Endothelial cell (in vitro differentiated cells): ENCODE measurements around the gene TAF4. TPM values are rescaled to one million over a fixed set of nuclear protein-coding genes. Genes with fewer than 3 reads are reported as not detected.
"Not testable (repeated sequence)": the region's sequence is repeated elsewhere in the genome, so short reads cannot be mapped to it uniquely, and the experiment has no call there.

ENCODE experiments used
- DNase-seq: peaks from one replicate; pipeline ENCODE4 v3.0.0; 2021; ENCODE audit warnings: low spot score
- H3K27ac Mint-ChIP-seq: one replicate; pipeline ENCODE4 v1.8.0; 2021; ENCODE audit warnings: mixed read lengths, inconsistent platforms; ENCODE audit not compliant: unreplicated experiment
- H3K27me3 Mint-ChIP-seq: one replicate; pipeline ENCODE4 v1.8.0; 2021; ENCODE audit warnings: mild to moderate bottlenecking, moderate library complexity, mixed read lengths, inconsistent platforms; ENCODE audit not compliant: unreplicated experiment
- H3K36me3 Mint-ChIP-seq: one replicate; pipeline ENCODE4 v1.8.0; 2021; ENCODE audit warnings: mild to moderate bottlenecking, low read depth, mixed read lengths, inconsistent platforms; ENCODE audit not compliant: unreplicated experiment
- H3K4me1 Mint-ChIP-seq: one replicate; pipeline ENCODE4 v1.8.0; 2021; ENCODE audit warnings: mild to moderate bottlenecking, mixed read lengths, inconsistent platforms; ENCODE audit not compliant: unreplicated experiment
- H3K4me3 Mint-ChIP-seq: one replicate; pipeline ENCODE4 v1.8.0; 2021; ENCODE audit warnings: mild to moderate bottlenecking, mixed read lengths, inconsistent platforms; ENCODE audit not compliant: unreplicated experiment
- H3K9me3 Mint-ChIP-seq: one replicate; pipeline ENCODE4 v1.8.0; 2021; ENCODE audit warnings: mixed read lengths, inconsistent platforms; ENCODE audit not compliant: unreplicated experiment
- CTCF ChIP-seq: fragments of 200-600 bp; sonication (generic); IDR thresholded peaks from one replicate; pipeline ENCODE4 v1.5.0; 2021; ENCODE audit warnings: antibody characterized with exemption; ENCODE audit not compliant: unreplicated experiment
- total RNA-seq: library from RNA; stranded (reverse); fragmentation: NEBNext Ultra II Directional; extraction: Animal tissue kit (Norgen Biotek cat#: 25700); gene quantifications from one replicate; pipeline ENCODE4 v1.2.1, GENCODE V29; 2021; ENCODE audit not compliant: unreplicated experiment

TAF4 gene
- total RNA-seq, 1 donor from 2014 or later, result 14.2 TPM

- TF ChIP-seq CTCF, result no peak
- peaks cover 3% of the 10 kb centered on the region for H3K27me3 Mint-ChIP-seq
- peaks cover 8% of the 10 kb centered on the region for H3K9me3 Mint-ChIP-seq
- DNase-seq, result no peak
- peaks cover 7% of the 10 kb centered on the region for H3K36me3 Mint-ChIP-seq
- H3K4me1 Mint-ChIP-seq, result no peaks in the 10 kb centered on the region
- no peak overlapping the region for H3K27ac Mint-ChIP-seq
- H3K4me3 Mint-ChIP-seq, result no peak overlapping the region
Measured at GRCh38 chr20:62079166-62079565, 13.5 kb upstream of the TAF4 start.

- no peak for TF ChIP-seq CTCF
- no peak overlapping the region for H3K4me3 Mint-ChIP-seq
Measured at GRCh38 chr20:62073323-62073722, 7.6 kb upstream of the TAF4 start.

GRCh38 chr20:62071669-62072430, 6.2 kb upstream of the TAF4 start:
- H3K27ac Mint-ChIP-seq, DNase-seq, H3K4me3 Mint-ChIP-seq: not testable (repeated sequence)
- peaks cover 12% of the 10 kb centered on the region for H3K9me3 Mint-ChIP-seq
- peaks cover 11% of the 10 kb centered on the region for H3K4me1 Mint-ChIP-seq
- H3K36me3 Mint-ChIP-seq, result peaks cover 14% of the 10 kb centered on the region
- H3K27me3 Mint-ChIP-seq, result peaks cover 16% of the 10 kb centered on the region

More at GRCh38 chr20:62073323-62073722, 7.6 kb upstream of the TAF4 start:
- DNase-seq, result no peak
- Mint-ChIP-seq H3K27ac (no peak overlapping the region), H3K27me3 (peaks cover 8% of the 10 kb centered on the region), H3K4me1 (no peaks in the 10 kb centered on the region), H3K36me3 (peaks cover 7% of the 10 kb centered on the region), H3K9me3 (peaks cover 12% of the 10 kb centered on the region)

- no peak for DNase-seq
- no peak for TF ChIP-seq CTCF
- no peak overlapping the region for H3K27ac Mint-ChIP-seq
- peaks cover 20% of the 10 kb centered on the region for H3K27me3 Mint-ChIP-seq
- H3K4me3 Mint-ChIP-seq, result no peak overlapping the region
- H3K4me1 Mint-ChIP-seq, result peaks cover 14% of the 10 kb centered on the region
- H3K9me3 Mint-ChIP-seq, result peaks cover 7% of the 10 kb centered on the region
- H3K36me3 Mint-ChIP-seq, result peaks cover 11% of the 10 kb centered on the region
Measured at GRCh38 chr20:62069741-62070216, 4.1 kb upstream of the TAF4 start.

- H3K4me1 Mint-ChIP-seq, result peaks cover 14% of the 10 kb centered on the region
- H3K27me3 Mint-ChIP-seq, result peaks cover 21% of the 10 kb centered on the region
- DNase-seq, result no peak
- H3K27ac Mint-ChIP-seq, result no peak overlapping the region
- peaks cover 2% of the 10 kb centered on the region for H3K9me3 Mint-ChIP-seq
- no peak for TF ChIP-seq CTCF
- H3K36me3 Mint-ChIP-seq, result peaks cover 11% of the 10 kb centered on the region
- no peak overlapping the region for H3K4me3 Mint-ChIP-seq
Measured at GRCh38 chr20:62068997-62069396, 3.3 kb upstream of the TAF4 start.
